Testis (tissue), 3 donors: ENCODE results near the gene FIGN. TPM values are rescaled to one million over a fixed set of nuclear protein-coding genes. Genes with fewer than 3 reads are reported as not detected.

Experiments
- DNase-seq: peaks from one replicate; pipeline ENCODE4 v3.0.0-alpha.2; 2019
- H3K27ac ChIP-seq, 2 donors: fragments of 200-600 bp; sonication (generic); one replicate each; pipeline ENCODE4 v1.5.1; 2019
- H3K27me3 ChIP-seq: fragments of 200-600 bp; sonication (generic); one replicate; pipeline ENCODE4 v1.5.1; 2019
- H3K36me3 ChIP-seq: fragments of 200-600 bp; sonication (generic); one replicate; pipeline ENCODE4 v1.5.1; 2017; ENCODE audit warnings: low read depth; ENCODE audit errors: missing control alignments
- H3K4me1 ChIP-seq: fragments of 200-600 bp; sonication (generic); one replicate; pipeline ENCODE4 v1.5.1; 2019
- H3K4me3 ChIP-seq, 2 donors: fragments of 200-600 bp; sonication (generic); one replicate each; pipeline ENCODE4 v1.5.1; 2017 to 2019
- H3K9me3 ChIP-seq: fragments of 200-600 bp; sonication (generic); one replicate; pipeline ENCODE4 v1.5.1; 2017
- CTCF ChIP-seq, 3 experiments: fragments of 450-650 bp in 2 of 3; fragments of 200-600 bp in 1 of 3; sonication (generic) in 1 of 3; IDR thresholded peaks; one replicate each; pipeline ENCODE4 v1.5.1; 2016 to 2019; ENCODE audit warnings: antibody characterized with exemption in 3 of 3, mild to moderate bottlenecking in 2 of 3, moderate library complexity in 1 of 3
- POLR2A ChIP-seq: fragments of 450-650 bp; IDR thresholded peaks from one replicate; pipeline ENCODE4 v1.6.1; 2017; ENCODE audit warnings: antibody characterized with exemption, mild to moderate bottlenecking, moderate library complexity
- WGBS, 2 donors: methylation state at CpG; one replicate each; pipeline ENCODE4 v1.1.5; 2018; 5-methylcytosine and 5-hydroxymethylcytosine counted together
- intact Hi-C: fragments of 100-400 bp; cut with DNase I; formaldehyde crosslinking; loops from one replicate; pipeline ENCODE4 v1.15.1; 2023; ENCODE audit warnings: low total_unique reads
- polyA plus RNA-seq: library from polyadenylated mRNA; stranded (reverse); fragments of 350-450 nt; fragmentation: Illumina TruSeq; extraction: RNeasy Lipid Tissue Mini Kit (QIAGEN cat#74804); gene quantifications from one replicate; pipeline ENCODE4 v1.2.3, GENCODE V29; 2014; ENCODE audit warnings: low read depth, low replicate concordance; ENCODE audit not compliant: insufficient read depth
- total RNA-seq, 2 donors: library from RNA; depleted of rRNA; stranded (reverse); fragments of >200 nt; gene quantifications; one replicate each; pipeline ENCODE4 v1.2.3, GENCODE V29; 2016

Gene FIGN
- total and polyA plus RNA-seq, 3 donors from 2014 or later = 3.5 to 3.9 (median 3.6) TPM

DNA sequence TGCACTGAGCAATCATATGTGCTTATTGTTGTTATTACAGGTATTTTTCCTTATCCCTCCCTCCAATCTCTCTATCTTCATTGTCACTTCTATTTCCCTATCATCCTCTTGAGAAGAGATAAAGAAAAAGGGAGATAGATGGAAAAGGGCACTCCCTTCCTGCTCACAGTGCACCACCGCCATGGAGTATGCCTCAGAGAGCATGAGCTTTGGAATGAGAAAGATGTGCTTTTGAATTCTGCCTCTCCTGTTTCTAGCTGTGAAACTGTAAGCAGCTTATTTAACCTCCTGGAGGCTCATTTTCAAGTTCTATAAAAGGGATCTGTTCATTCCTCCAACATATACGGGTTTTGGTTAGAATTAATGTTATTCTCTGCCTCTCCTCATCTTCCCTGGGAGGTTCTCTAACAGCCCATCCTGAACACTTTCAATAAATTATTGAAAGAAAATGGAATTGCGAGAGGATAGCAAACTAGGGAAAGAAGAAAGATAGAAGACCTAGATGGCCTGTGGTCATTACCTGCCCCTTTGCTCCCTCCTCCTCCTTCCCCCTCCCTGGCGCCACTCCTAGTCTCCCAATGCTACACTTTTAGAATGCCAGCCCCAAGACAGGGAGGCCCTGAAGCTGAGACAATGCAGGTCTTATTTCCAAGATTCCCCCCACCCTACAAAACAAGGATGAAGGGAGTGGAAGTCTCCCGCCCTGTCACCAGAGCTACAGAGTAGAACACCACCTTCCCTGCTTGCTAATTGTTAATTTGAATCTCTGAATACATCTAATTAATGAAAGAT, 37.8 kb downstream of the FIGN start:
- WGBS, 2 donors = 80 to 91% methylated on average over 5 of the region's 5 CpGs
- intact Hi-C loops = no loop called here
- no peak for DNase-seq
- H3K36me3 ChIP-seq = no peaks in the 10 kb centered on the region
- H3K4me3 ChIP-seq = no peak overlapping the region
- H3K9me3 ChIP-seq = no peaks in the 10 kb centered on the region
- TF ChIP-seq CTCF (IDR thresholded peaks at IDR 0.05) (no peak), POLR2A (no peak)
- H3K27me3 ChIP-seq = no peaks in the 10 kb centered on the region
- H3K4me1 ChIP-seq = peaks cover under 1% of the 10 kb centered on the region
- no peak overlapping the region for H3K27ac ChIP-seq

GRCh38 chr2:163697429-163697828, 38.4 kb downstream of the FIGN start:
- peaks cover 3% of the 10 kb centered on the region for H3K4me1 ChIP-seq
- no peaks in the 10 kb centered on the region for H3K36me3 ChIP-seq
- H3K27me3 ChIP-seq = no peaks in the 10 kb centered on the region
- no peak for DNase-seq
- no peak overlapping the region for H3K4me3 ChIP-seq
- TF ChIP-seq CTCF (IDR thresholded peaks at IDR 0.05) (no peak), POLR2A (no peak)
- H3K9me3 ChIP-seq = no peaks in the 10 kb centered on the region
- 60% methylated on average over 3 of the region's 3 CpGs for WGBS, 2 donors
- no peak overlapping the region for H3K27ac ChIP-seq
- intact Hi-C loops = no loop called here

- TF ChIP-seq CTCF (IDR thresholded peaks at IDR 0.05) = no peak
- no peak for TF ChIP-seq POLR2A
- Histone ChIP-seq H3K4me3 (no peak overlapping the region), H3K4me1 (peaks cover 3% of the 10 kb centered on the region), H3K9me3 (no peaks in the 10 kb centered on the region), H3K27ac (peak overlapping the region; percentile 4 to 73), H3K27me3 (no peaks in the 10 kb centered on the region), H3K36me3 (no peaks in the 10 kb centered on the region)
- intact Hi-C loops = no loop called here
- 87 to 92% methylated on average over 2 of the region's 2 CpGs for WGBS, 2 donors
- DNase-seq = no peak
Measured at GRCh38 chr2:163693484-163693883, 42.3 kb downstream of the FIGN start.

DNA sequence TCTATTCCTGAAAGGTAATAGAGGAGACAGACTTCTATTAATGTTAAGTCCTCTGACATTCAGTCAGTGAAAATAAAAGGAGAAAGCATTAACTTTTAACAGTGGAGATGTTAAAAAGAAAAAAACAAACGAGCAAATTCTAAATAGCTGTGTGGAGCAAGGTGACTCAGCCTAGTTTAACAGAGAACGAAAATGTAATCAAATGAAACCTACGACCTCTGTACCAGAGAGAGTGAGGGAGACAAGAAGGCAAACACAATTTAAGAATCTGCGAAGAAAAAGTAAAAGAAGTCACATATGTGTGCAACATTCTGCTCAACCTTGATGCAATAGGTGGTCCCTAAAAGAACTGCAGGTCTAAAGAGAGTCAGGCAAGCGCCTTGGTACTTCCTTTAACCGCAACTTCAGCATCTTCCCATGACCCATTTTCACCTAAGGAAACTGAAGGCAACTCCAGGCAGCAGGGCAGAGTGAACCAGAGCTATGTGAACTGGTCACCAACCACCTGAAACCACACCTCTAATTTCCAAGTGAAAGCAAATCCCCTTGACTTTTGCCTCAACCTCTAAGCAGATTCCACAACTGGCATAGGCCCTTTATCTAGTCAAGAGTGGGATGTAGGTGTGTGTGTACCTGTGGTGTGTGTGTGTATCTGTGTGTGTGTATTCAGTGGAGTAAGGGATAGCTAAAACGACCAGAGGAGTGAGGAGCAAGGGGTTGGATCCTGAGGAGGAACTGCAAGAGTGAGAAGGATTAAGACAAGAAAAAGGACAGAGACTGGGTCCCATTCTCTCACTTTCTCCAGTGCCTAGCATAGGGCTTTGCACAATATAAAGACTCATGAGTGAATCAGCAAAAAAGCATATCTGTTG, 43.0 kb downstream of the FIGN start:
- no peaks in the 10 kb centered on the region for H3K9me3 ChIP-seq
- no peak for DNase-seq
- no peaks in the 10 kb centered on the region for H3K36me3 ChIP-seq
- TF ChIP-seq POLR2A (no peak), CTCF (IDR thresholded peaks at IDR 0.05) (no peak)
- peaks cover 3% of the 10 kb centered on the region for H3K4me1 ChIP-seq
- H3K27ac ChIP-seq = peak overlapping the region; percentile 4 to 73
- no peaks in the 10 kb centered on the region for H3K27me3 ChIP-seq
- intact Hi-C loops = no loop called here
- WGBS, 2 donors = 64 to 68% methylated on average over 7 of the region's 7 CpGs
- no peak overlapping the region for H3K4me3 ChIP-seq
